ENCODE results near the gene PRELID1. TPM values are rescaled to one million over a fixed set of nuclear protein-coding genes. Genes with fewer than 3 reads are reported as not detected.

PRELID1 gene
- total RNA-seq, 2 experiments from 2014 or later = 33.1 to 35.0 TPM

DNA sequence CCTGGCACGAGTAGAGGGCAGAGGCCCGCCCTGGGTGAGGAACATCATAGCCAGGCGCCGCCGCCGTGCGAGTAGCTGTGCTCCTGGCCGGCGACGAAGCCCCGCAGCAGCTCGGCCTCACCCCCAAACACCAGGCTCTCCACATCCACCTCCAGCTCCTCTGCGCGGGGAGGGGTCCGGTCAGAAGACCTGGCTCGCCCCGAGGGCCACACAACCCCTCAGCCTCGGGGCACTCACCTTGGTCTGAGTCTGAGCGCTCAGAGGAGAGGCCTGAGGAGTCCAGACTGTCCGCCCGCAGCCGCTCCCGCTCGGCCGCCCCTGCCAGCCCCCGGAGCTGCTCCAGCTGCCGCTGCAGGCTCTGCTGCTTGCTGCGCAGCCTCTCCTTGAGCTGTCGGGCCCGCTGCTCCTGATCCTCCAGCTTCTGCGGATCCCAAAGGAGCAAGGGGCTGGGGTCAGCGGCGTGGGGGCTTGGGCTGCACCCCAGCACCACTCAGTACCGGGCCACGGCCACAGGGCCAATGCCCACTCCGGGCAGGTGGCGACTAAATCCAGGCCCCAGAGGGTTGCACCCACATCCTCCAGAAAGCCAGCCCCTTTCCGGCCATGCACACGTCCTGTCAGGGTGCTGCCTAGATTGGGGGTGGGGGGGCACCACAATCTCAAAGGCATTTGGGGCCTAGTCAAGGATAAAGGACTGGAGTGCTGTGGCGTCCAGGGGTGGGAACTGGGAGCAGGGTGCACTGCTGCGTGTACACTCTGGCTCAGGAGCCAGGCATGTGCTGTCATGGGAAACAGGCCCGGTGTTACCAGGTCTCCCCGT, 4.2 kb downstream of the PRELID1 start:
- intact Hi-C loops (cut with DNase I, micrococcal nuclease) = loop anchor here in 1 of 2 experiments (10.0 kb wide), 1 partner anchor 847 kb away; the partner anchor contains the start of gene NHP2
- no peak for ATAC-seq (ENCODE audit: poor library complexity)
- Mint-ChIP-seq H3K4me3 (no peak overlapping the region), H3K27ac (no peak overlapping the region), H3K4me1 (ENCODE audit: low read depth) (peaks cover 72% of the 10 kb centered on the region), H3K27me3 (peaks cover 6% of the 10 kb centered on the region), H3K36me3 (ENCODE audit: low read depth) (peaks cover 36% of the 10 kb centered on the region), H3K9me3 (no peaks in the 10 kb centered on the region)
- peaks cover 88% of the 10 kb centered on the region for H3K4me1 ChIP-seq (ENCODE audit: insufficient read depth, low read length)
- peaks cover 0 to 3% of the 10 kb centered on the region in 2 experiments for H3K27me3 ChIP-seq (ENCODE audit: control insufficient read depth in 1 of 2, insufficient read depth in 2 of 2, low read length in 2 of 2)
- CTCF ChIA-PET = interaction anchor here (1.3 kb wide), 1 partner anchor 63 kb away, joined by 3 read pairs; no protein-coding TSS in a partner anchor
- peaks cover 21% of the 10 kb centered on the region for H3K36me3 ChIP-seq (ENCODE audit: insufficient read depth, low read length)
- H3K4me3 ChIP-seq (ENCODE audit: low read length) = peak overlapping the region; percentile 24
- DNase-seq = peak in 1 of 14 experiments; percentile 34
- no peak overlapping the region for H3K27ac ChIP-seq (ENCODE audit: low read depth in 1 of 2, low read length in 2 of 2)
- H3K9me3 ChIP-seq (ENCODE audit: control insufficient read depth in 1 of 2, insufficient read depth in 1 of 2, low read length in 2 of 2) = no peaks in the 10 kb centered on the region
- POLR2A ChIA-PET = interaction anchor here (2.1 kb wide), 1 partner anchor 96 kb away, joined by 12 read pairs; no protein-coding TSS in a partner anchor
- TF ChIP-seq, protein P1, sequence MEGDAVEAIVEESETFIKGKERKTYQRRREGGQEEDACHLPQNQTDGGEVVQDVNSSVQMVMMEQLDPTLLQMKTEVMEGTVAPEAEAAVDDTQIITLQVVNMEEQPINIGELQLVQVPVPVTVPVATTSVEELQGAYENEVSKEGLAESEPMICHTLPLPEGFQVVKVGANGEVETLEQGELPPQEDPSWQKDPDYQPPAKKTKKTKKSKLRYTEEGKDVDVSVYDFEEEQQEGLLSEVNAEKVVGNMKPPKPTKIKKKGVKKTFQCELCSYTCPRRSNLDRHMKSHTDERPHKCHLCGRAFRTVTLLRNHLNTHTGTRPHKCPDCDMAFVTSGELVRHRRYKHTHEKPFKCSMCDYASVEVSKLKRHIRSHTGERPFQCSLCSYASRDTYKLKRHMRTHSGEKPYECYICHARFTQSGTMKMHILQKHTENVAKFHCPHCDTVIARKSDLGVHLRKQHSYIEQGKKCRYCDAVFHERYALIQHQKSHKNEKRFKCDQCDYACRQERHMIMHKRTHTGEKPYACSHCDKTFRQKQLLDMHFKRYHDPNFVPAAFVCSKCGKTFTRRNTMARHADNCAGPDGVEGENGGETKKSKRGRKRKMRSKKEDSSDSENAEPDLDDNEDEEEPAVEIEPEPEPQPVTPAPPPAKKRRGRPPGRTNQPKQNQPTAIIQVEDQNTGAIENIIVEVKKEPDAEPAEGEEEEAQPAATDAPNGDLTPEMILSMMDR (IDR thresholded peaks at IDR 0.05) = no peak

DNA sequence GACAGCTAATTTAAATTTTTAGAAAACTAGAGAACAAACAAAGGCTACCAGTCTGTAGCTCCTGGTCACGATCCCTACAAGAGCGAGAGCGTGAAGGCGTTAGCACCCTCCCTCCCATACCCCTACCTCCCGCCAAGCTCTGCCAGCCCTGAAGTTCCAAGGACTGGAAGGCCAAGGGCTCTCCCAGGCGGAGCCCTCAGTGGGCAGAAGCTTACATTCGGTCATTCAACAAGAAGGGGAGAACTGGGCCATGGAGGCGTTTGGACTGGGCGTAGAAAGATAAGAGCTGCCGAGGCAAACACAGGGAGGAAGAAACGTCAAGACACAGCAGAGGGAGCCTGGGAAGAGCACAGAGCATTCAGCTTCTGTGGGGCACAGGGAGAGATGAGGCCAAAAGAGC, 5.1 kb downstream of the PRELID1 start:
- ATAC-seq (ENCODE audit: poor library complexity) (no peak), DNase-seq (no peak)
- Mint-ChIP-seq H3K27me3 (peaks cover 6% of the 10 kb centered on the region), H3K27ac (no peak overlapping the region), H3K4me1 (ENCODE audit: low read depth) (peaks cover 71% of the 10 kb centered on the region), H3K9me3 (no peaks in the 10 kb centered on the region), H3K36me3 (ENCODE audit: low read depth) (peaks cover 35% of the 10 kb centered on the region), H3K4me3 (peak overlapping the region; percentile 63)
- Histone ChIP-seq H3K27ac (ENCODE audit: low read depth in 1 of 2, low read length in 2 of 2) (no peak overlapping the region), H3K27me3 (ENCODE audit: control insufficient read depth in 1 of 2, insufficient read depth in 2 of 2, low read length in 2 of 2) (peaks cover 0 to 3% of the 10 kb centered on the region in 2 experiments), H3K36me3 (ENCODE audit: insufficient read depth, low read length) (peaks cover 21% of the 10 kb centered on the region), H3K9me3 (ENCODE audit: control insufficient read depth in 1 of 2, insufficient read depth in 1 of 2, low read length in 2 of 2) (no peaks in the 10 kb centered on the region), H3K4me3 (ENCODE audit: low read length) (no peak overlapping the region), H3K4me1 (ENCODE audit: insufficient read depth, low read length) (peaks cover 87% of the 10 kb centered on the region)
- ChIA-PET CTCF (interaction anchor here (1.3 to 1.7 kb wide), 7 partner anchors 9 to 188 kb away, joined by 3 to 8 read pairs (median 5); partner anchors contain the start of genes LMAN2 and PDLIM7), POLR2A (interaction anchor here (2.1 kb wide), 1 partner anchor 95 kb away, joined by 12 read pairs; no protein-coding TSS in a partner anchor)
- TF ChIP-seq, protein P1 (IDR thresholded peaks at IDR 0.05) = no peak
- intact Hi-C loops (cut with DNase I, micrococcal nuclease) = loop anchor here in 1 of 2 experiments (10.0 kb wide), 1 partner anchor 846 kb away; the partner anchor contains the start of gene NHP2

DNA sequence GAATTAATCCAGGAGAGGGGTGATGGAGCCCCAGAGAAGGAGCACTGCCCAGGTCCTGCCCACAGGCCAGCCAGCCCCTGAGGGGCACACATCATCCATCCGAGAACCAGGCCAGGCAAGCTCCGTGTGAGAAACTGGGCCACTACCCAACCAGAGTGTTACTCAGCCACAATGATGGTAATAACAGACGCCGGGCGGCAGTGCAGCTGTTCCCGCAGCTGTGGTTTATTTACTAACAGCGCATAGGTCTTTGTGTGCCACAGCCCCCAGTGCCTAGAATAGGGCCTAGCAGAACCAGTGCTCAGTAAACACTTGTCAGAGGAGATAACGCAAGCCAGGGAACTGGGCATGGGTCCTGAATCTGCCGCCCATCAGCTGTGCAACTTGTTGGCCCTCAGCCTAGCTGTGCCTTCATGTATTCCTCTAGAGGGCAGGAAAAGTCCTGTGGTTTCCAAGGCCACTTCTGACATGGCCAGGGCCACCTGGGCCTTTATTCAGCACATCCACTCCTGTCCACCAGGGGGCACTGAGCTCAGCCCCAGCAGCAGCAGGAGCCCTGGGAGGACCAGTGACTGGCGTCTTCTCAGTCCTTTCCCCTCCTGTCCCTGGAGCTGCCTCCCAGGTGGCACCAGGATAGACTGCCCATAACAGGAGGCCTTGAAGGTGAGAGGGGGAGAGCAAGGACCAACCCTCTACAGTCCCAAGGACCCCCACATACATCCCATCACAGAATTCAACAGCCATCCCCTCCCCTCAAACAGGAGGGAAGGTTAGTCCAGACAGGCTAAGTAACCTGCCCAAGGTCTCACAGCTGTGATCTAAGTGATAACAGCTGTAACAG, 6.0 kb downstream of the PRELID1 start:
- peaks cover 27% of the 10 kb centered on the region for H3K36me3 Mint-ChIP-seq (ENCODE audit: low read depth)
- ChIA-PET POLR2A (interaction anchor here (0.6 to 2.1 kb wide), 9 partner anchors 42 to 196 kb away, joined by 3 to 12 read pairs (median 3); partner anchors contain the start of gene LMAN2), CTCF (interaction anchor here (0.7 to 1.8 kb wide), 21 partner anchors 8 to 196 kb away, joined by 3 to 8 read pairs (median 4); partner anchors contain the start of genes LMAN2 and PDLIM7)
- H3K9me3 Mint-ChIP-seq = no peaks in the 10 kb centered on the region
- DNase-seq (peak; percentile 54 to 88 (median 64)), ATAC-seq (ENCODE audit: poor library complexity) (peak; percentile 48)
- H3K4me1 ChIP-seq (ENCODE audit: insufficient read depth, low read length) = peaks cover 81% of the 10 kb centered on the region
- H3K9me3 ChIP-seq (ENCODE audit: control insufficient read depth in 1 of 2, insufficient read depth in 1 of 2, low read length in 2 of 2) = no peaks in the 10 kb centered on the region
- peaks cover 21% of the 10 kb centered on the region for H3K36me3 ChIP-seq (ENCODE audit: insufficient read depth, low read length)
- peak overlapping the region; percentile 73 for H3K27ac Mint-ChIP-seq
- intact Hi-C loops (cut with DNase I, micrococcal nuclease) = loop anchor here (2.0 to 10.0 kb wide), 6 partner anchors 48 to 845 kb away; partner anchors contain the start of genes DDX41 (in 1 of the 2), NHP2 (in 1 of the 2) and RGS14 (in 1 of the 2)
- H3K27me3 ChIP-seq (ENCODE audit: control insufficient read depth in 1 of 2, insufficient read depth in 2 of 2, low read length in 2 of 2) = peaks cover 0 to 3% of the 10 kb centered on the region in 2 experiments
- TF ChIP-seq, protein P1 (IDR thresholded peaks at IDR 0.05) = peak; percentile 84
- H3K27me3 Mint-ChIP-seq = peaks cover 6% of the 10 kb centered on the region
- peak overlapping the region; percentile 80 for H3K4me3 Mint-ChIP-seq
- H3K27ac ChIP-seq (ENCODE audit: low read depth in 1 of 2, low read length in 2 of 2) = no peak overlapping the region
- peaks cover 63% of the 10 kb centered on the region for H3K4me1 Mint-ChIP-seq (ENCODE audit: low read depth)
- H3K4me3 ChIP-seq (ENCODE audit: low read length) = no peak overlapping the region
